ENCODE data around the gene GLIPR2.

GRCh38 chr9:36141761-36142160 is 5.2 kb downstream of the GLIPR2 start:
- TF ChIP-seq CTCF (IDR thresholded peaks at IDR 0.05; ENCODE audit: low read depth, low read length), result no peak
- no peak for TF ChIP-seq EZH2phosphoT487 (IDR thresholded peaks at IDR 0.05; ENCODE audit: low read depth)
